ENCODE data around the gene TMC3.

Gene TMC3

GRCh38 chr15:81398910-81399551 is 25.0 kb upstream of the TMC3 start:
- no peak overlapping the region for H3K4me3 ChIP-seq (replicated peaks; ENCODE audit: low read depth, low read length)
- no peak for DNase-seq (ENCODE audit: extremely low read depth, low read depth)
- TF ChIP-seq, protein P1, sequence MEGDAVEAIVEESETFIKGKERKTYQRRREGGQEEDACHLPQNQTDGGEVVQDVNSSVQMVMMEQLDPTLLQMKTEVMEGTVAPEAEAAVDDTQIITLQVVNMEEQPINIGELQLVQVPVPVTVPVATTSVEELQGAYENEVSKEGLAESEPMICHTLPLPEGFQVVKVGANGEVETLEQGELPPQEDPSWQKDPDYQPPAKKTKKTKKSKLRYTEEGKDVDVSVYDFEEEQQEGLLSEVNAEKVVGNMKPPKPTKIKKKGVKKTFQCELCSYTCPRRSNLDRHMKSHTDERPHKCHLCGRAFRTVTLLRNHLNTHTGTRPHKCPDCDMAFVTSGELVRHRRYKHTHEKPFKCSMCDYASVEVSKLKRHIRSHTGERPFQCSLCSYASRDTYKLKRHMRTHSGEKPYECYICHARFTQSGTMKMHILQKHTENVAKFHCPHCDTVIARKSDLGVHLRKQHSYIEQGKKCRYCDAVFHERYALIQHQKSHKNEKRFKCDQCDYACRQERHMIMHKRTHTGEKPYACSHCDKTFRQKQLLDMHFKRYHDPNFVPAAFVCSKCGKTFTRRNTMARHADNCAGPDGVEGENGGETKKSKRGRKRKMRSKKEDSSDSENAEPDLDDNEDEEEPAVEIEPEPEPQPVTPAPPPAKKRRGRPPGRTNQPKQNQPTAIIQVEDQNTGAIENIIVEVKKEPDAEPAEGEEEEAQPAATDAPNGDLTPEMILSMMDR (IDR thresholded peaks at IDR 0.05; ENCODE audit: low read depth, low read length, missing control alignments) = no peak

DNA sequence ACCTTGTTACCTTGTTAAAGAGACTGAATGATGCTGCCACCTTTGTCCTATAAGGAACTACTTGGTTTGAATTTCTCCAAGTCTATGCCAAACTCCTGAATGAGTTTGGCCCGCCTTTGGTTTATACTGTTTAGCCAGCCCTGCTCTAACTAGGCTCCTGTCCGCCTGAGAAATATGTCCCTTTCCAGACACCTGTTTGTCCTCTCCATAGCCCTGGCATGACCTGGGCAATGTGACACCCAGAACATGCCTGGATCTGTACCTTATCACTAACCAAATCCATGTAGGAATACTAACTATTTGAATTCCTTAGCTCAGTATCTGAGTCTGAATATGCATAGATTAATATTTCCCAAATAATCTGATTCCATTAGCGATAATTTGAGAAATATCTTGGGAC is 24.4 kb upstream of the TMC3 start:
- TF ChIP-seq, protein P1 (IDR thresholded peaks at IDR 0.05; ENCODE audit: low read depth, low read length, missing control alignments) = no peak
- no peak overlapping the region for H3K4me3 ChIP-seq (replicated peaks; ENCODE audit: low read depth, low read length)
- no peak for DNase-seq (ENCODE audit: extremely low read depth, low read depth)

- no peak overlapping the region for H3K4me3 ChIP-seq (replicated peaks; ENCODE audit: low read depth, low read length)
- TF ChIP-seq, protein P1 (IDR thresholded peaks at IDR 0.05; ENCODE audit: low read depth, low read length, missing control alignments) = no peak
- DNase-seq (ENCODE audit: extremely low read depth, low read depth) = no peak
These were observed 20.6 kb upstream of the TMC3 start for GRCh38 chr15:81394603-81395002.

DNA sequence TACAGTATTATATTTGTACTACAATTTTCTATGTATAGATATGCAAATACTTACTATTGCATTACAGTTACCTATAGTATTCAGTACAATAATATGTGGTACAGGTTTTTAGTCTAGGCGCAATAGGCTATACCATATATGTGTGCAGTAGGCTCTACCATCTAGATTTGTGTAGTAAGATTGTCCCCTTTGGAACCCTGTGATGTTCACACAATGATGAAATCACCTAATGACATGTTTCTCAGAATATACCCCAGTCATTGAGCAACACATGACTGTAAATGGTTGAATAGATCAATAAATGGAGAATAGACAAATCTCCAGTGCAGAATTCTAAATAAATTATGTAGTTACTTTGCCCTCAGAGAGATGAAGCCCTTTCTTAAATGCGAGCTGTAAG is 17.6 kb upstream of the TMC3 start:
- H3K4me3 ChIP-seq (replicated peaks; ENCODE audit: low read depth, low read length) = no peak overlapping the region
- TF ChIP-seq, protein P1 (IDR thresholded peaks at IDR 0.05; ENCODE audit: low read depth, low read length, missing control alignments) = no peak
- DNase-seq (ENCODE audit: extremely low read depth, low read depth) = no peak

- TF ChIP-seq, protein P1 (IDR thresholded peaks at IDR 0.05; ENCODE audit: low read depth, low read length, missing control alignments) = no peak
- H3K4me3 ChIP-seq (replicated peaks; ENCODE audit: low read depth, low read length) = no peak overlapping the region
- DNase-seq (ENCODE audit: extremely low read depth, low read depth) = no peak
These were observed 14.4 kb upstream of the TMC3 start for GRCh38 chr15:81388436-81388770.

- DNase-seq (ENCODE audit: extremely low read depth, low read depth) = no peak
- no peak overlapping the region for H3K4me3 ChIP-seq (replicated peaks; ENCODE audit: low read depth, low read length)
These were observed 13.8 kb upstream of the TMC3 start for GRCh38 chr15:81387621-81388435.

More at GRCh38 chr15:81387621-81388435, 13.8 kb upstream of the TMC3 start:
- TF ChIP-seq, protein P1 (IDR thresholded peaks at IDR 0.05; ENCODE audit: low read depth, low read length, missing control alignments) = no peak
